HG02763 (cell line): Measurements from ENCODE around the gene PLEKHG7.
A peak's percentile ranks its signal among the peaks of the same experiment; 100 is the strongest.
"Not testable (repeated sequence)": the region's sequence is repeated elsewhere in the genome, so short reads cannot be mapped to it uniquely, and the experiment has no call there.

Source experiments
- ATAC-seq: cut with Tn5 transposase; IDR thresholded peaks from one replicate; pipeline ENCODE4 v1.9.1; 2021; ENCODE audit warnings: mild to moderate bottlenecking, moderate library complexity; ENCODE audit not compliant: unreplicated experiment

The PLEKHG7 gene, protein sequence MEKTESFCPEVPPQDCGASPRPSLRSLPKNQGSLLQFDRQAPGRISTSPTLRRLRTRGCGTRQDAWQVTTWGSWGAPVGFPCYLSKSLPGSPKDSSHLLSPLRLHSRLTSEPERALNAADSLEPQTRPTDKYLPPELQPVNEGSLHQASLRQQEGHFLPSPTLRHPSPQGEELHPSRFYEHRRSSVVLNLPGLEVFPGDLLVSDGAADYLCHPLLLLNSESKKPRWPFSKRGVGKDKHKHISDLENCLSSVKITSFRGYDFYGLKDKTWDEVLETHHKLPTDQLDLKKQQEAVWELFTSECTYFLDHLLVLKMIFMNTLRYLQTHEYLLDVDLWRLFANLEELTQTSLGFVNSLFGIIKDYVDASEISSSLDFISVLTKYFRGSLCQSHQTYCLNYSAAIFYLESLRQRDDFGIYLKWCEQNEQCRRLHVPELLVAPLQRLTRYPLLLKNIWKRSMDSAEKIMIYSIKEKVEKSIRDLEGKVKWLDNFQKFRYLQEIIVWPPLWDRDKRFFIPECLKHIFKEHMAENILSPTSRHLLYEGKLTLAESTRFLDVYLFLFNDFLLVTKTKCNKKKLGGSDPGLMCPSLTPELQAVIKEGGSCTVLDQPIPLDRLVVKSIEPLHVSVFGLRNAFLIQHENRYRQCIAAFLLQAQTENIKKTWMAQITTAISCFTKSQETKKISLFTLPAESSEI

DNA sequence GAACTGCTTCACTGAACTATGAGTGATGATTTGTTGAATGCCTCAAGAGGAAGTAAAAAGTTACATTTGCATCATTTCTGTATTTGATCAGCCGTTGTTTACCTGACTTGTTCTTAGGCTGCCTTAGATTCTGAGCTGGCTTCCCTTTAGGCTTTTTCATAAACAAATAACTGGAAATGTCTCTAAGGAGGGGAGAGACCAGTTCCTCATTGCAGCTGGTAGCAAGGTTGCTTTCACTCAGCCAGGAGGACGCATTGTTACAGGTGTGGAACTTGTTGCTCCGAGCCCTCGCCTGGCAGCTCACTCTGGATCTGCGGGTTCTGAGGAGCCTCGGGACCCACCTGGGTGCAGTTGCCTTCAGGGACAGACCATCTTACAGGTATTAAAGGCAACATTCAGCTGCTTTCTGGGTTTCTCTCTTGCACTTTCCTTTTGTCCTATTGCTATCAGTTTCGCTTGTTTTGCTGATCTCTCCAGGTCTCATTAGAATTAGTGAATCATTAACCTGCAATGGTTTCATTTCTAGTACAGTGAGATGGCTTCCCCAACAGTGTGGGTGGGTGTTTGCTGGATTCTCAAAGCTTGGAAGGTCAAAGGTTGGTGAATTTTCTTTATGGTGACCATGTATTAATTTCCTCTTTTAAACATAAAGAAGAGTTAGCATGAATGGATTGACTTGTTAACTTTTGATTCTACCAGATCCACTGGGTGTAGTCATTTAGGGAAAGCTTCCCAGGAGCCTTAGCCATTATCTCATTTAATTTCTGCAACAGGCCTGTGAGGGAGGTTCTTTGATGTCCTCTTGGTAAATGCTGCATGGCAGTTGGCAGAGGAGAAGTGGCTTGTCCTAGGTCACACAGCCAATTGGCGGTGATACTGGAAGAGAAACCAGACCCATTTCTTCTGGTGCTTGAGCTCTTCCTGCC lies at the start of gene PLEKHG7:
Gene PLEKHG7 (plus strand): TSS at position 236 of the 926 bp plus-strand sequence. CDS start 3,643 bp downstream, outside the sequence.
- peak; percentile 91 for ATAC-seq

DNA sequence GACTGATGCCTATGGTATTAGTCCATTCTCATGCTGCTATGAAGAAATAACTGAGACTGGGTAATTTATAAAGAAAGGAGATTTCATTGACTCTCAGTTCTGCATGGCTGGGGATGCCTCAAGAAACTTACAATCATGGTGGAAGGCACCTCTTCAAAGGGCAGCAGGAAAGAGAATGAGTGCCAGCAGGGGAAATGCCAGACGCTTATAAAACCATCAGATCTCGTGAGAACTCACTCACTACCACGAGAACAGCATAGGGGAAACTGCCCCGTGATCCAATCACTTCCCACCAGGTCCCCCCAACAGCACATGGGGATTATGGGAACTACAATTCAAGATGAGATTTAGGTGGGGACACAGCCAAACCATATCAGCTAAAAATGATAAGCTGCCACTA lies 48.5 kb upstream of the PLEKHG7 start:
- not testable (repeated sequence) for ATAC-seq

- ATAC-seq, result no peak
These were observed 47.9 kb upstream of the PLEKHG7 start for GRCh38 chr12:92654929-92655328.

DNA sequence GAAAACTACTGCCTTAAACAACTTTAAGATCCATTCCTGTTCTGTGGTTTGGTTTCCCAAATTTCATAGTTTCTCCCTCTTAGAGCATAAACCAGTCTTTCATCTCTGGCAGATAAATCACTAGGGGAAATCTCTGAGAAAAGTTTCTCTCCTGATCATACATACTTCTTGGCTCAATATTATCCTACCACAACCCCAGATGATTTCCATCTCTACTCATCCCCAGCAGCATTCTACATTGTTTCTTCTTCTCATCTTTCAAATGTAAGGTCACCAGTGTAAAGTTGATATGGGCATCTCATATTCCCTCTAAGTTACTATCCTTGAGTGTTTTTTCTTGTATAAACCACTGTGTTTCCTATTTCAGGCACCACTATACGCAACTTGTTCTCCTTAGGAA lies 45.9 kb upstream of the PLEKHG7 start:
- ATAC-seq, result no peak

- ATAC-seq, result no peak
These were observed 45.0 kb upstream of the PLEKHG7 start for GRCh38 chr12:92657770-92658169.

DNA sequence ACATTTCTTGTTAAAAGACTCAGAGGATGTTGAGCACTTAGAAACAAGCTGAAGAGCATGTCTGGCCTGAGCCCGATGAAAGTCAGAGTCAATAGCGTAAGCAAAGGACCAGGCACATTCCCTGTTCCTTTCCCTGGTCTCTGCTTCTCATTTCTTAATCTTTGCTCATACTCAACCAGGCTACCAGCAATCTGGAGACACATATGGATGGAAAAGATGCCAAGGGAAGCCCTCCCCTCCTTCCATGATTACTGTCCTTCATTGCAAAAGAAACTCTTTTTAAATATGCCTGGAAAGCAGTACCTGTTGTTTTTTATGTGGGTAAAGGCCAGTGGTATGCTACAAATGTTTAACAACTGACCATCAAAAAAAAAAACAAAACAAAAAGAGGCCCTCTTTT lies 44.2 kb upstream of the PLEKHG7 start:
- no peak for ATAC-seq

GRCh38 chr12:92661269-92661668 lies 41.5 kb upstream of the PLEKHG7 start:
- no peak for ATAC-seq

- ATAC-seq, result no peak
These were observed 37.3 kb upstream of the PLEKHG7 start for GRCh38 chr12:92665496-92665895.

DNA sequence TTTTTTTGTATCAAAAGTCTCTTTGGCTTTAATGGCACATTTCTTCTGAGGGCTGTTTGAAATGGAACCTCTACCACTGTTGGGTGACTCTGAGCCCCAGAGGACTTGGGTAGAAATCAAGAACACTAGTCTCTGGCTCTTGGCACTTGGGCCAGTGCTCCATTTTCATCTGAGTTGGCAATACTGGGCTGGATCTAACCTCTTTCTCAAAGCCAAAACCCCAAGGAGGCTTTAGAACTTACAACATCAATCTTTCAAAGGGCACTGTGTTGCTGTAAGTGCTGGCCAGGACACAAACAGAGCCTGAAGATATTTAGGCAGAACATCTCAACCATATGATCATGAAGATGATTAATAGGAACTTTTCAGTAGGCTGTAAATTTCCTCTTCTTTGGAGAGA lies 34.0 kb upstream of the PLEKHG7 start:
- no peak for ATAC-seq

DNA sequence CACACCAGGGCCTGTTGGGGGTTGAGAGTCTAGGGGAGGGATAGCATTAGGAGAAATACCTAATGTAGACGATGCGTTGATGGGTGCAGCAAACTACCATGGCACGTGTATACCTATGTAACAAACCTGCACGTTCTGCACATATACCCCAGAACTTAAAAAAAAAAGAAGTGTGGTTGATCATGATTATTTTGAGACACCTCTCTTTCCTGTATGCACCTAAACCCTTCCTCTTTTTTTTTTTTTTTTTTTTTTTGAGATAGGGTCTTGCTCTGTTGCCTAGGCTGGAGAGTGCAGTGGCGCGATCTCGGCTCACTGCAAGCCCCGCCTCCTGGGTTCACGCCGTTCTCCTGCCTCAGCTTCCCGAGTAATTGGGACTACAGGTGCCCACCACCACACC lies 31.3 kb upstream of the PLEKHG7 start:
- ATAC-seq, result not testable (repeated sequence)

DNA sequence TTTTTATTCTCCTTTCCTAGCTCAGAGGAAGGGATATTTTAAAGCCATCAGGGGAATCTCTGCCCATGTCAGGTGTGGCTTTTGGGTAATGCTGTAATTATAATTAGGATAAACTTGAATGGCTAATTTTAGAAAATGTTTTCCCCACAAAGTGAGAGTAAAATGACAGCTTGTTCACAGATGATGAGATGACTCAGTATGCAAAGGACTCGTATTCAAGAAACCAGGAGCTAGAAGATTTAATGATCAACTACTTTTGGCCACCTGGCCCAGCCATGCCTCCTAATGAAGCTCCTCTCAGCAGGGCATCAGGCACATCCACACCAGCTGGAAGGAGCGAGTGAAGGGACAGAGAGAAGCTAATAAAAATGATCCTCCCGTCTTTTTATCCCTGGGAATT lies 29.0 kb upstream of the PLEKHG7 start:
- ATAC-seq, result peak; percentile 73

GRCh38 chr12:92674500-92674899 lies 28.3 kb upstream of the PLEKHG7 start:
- no peak for ATAC-seq

DNA sequence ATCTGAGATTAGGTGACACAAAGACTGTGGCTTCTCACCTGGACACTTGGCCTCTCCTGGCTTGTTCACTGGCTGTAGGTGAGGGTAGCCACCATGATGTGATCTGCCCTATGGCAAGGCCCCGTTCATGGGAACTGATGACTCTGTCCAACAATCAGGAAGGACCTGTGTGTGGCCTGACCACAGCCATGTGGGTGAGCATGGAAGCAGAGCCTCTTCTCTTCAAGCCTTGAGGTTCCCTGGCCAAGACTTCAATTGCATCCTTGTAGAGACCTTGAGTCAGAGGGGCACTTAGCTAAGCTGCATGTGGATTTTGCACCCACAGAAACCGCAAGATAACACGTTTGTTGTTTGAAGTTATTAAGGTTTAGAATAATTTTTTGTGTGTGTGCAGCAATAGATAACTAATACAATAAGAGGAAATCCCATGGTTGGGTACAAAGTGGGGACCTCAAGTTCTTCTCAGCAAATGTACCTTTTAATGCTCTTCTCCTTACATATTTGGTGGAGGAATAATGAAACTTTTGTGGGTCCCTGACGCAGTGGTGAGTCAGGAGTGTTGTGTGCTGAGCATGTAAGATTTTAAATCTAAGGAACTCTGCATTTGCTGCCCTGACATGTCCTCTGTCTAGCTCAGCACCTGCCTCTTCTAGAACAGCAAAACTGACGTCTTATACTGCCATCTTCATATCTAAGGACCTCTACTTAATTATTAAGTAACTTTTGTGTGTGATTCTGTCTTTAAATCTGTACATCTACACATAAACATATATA lies 27.5 kb upstream of the PLEKHG7 start:
- no peak for ATAC-seq

- ATAC-seq, result no peak
These were observed 26.1 kb upstream of the PLEKHG7 start for GRCh38 chr12:92676710-92677109.

DNA sequence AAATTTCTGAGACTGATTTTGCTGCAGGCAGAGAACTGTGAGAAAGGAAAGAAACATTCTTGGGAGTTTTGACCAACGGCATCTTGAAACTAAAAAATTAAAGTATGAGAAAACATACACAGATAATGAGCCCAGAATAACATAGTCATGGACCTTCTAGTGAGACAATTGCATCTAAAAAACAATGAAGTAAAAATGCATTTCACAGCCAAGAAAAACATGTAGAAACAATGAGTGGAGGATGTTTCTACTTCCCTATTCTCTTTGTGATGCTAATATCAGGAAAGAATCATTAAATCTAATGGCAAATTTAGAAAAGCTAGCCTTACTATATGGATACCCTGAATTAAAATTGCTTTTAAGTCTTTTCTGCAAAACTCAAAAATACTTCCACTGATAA lies 12.2 kb upstream of the PLEKHG7 start:
- ATAC-seq, result no peak

DNA sequence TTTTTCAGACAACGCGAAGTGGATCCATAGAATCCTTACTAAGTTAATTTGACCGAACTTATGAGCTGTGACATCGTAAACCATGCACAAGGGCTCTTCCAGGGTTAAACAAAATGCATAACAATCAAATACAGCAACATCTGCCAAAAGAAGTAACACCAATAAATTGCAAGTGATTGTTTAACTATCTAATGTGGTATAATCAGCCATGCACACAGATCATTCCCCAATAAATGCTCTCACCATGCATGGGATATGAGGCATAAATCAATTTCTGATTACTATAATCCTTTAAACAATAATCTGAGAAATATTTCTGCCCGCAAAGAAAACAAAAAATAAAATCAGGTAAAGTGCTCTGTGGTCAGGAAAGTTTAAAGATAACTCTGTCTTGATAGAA lies 7.7 kb upstream of the PLEKHG7 start:
- no peak for ATAC-seq

DNA sequence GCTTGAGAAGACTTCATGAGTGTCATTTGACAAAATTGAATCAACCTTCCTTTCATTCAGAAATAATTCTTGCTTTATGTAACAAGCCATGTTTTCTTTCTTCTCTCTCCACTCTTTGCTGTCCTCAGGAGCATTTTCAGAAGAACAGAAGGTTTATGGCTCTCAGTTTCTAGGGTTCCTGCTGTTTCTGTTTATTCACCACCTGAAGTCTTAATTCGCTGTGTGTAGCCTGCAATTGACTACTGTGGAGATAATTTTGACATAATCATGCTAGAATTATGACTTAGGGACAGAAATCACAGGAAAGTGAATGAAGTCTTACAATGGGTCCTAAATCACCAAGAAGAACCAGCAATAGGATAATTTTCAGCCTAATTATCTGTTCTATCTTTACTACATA lies 7.2 kb upstream of the PLEKHG7 start:
- ATAC-seq, result no peak

- no peak for ATAC-seq
These were observed 6.6 kb upstream of the PLEKHG7 start for GRCh38 chr12:92696216-92696615.

DNA sequence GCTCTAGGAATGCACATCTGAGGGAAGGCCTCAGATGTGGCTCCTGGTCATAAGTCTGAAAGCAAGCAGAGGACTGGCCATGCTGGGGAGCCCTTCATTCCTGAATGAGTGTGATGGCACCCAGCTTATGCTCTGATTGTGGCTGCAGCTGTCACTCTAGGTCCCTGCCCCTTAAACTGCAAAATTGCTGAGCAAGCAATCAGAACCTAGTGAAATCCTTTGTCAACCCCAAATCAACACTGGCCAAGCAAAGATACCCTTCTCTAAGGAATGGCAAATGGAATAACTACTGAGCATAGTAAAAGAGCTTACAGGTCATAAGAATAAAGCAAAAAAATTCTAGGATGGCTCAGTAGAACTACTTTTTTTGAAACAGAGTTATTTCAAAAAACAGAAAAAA lies 4.3 kb upstream of the PLEKHG7 start:
- no peak for ATAC-seq

GRCh38 chr12:92701441-92701840 lies 1.3 kb upstream of the PLEKHG7 start:
- no peak for ATAC-seq

- no peak for ATAC-seq
These were observed 997 bp downstream of the PLEKHG7 start for GRCh38 chr12:92703786-92704185.
